ENCODE measurements around the gene NFIC.

DNA sequence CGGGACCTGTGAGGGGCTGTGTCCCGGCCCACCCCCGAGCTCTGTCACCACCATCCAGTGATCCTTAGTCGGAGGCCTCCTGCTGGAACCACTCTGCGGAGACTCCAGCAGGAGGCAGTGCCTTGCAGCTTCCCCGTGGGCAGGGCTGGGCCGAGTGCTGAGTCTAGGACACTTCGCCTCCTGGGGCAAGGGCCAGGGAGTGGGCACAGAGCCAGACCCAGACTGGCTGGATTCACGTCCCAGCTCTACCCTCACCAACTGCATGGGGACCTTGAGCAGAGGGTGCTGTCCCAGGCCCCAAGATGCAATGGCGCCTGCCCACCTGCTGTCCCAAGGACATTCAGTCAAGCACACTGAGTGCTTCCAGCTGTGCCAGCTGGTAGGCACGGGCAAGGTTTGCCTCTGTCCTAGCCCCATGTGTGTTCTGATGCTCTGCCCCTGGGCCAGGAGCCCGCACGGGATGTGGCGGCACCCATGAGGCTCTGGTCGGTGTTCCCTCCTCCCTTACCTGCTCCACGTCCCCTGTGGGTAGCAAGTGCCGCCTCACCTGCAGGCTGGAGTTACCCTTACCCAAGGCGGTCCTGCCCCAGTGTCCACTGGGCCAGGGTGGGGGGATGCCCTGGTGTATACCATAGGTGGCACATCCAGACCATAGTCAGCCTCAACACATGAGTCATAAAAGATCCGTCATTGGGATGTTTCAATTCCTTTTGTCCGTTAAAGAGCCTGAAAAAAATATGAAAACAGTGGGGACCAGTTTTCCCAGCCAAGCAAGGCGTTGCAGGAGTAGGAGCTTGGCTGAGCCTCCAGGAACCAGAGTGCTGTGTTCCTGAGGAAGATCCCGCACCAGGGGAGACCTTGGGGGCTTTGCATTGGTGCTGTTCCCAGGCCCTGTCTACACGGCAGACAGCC lies 147.1 kb downstream of the NFIC start:
- TF ChIP-seq GATA3 (IDR thresholded peaks at IDR 0.05; ENCODE audit: low read depth, low read length) (no peak), GATA2 (IDR thresholded peaks at IDR 0.05; ENCODE audit: low read depth, low read length) (no peak)

All from SH-SY5Y (cell line).